DOHH2 (cell line): ENCODE results near the gene SAA1.

Experiments
- H3F3A ChIP-seq: fragments of 200-600 bp; sonication (generic), shearing (Covaris generic); 2 replicates; pipeline ENCODE4 v1.6.0; 2016; ENCODE audit warnings: antibody characterized with exemption, mild to moderate bottlenecking; ENCODE audit not compliant: control insufficient read depth, insufficient read depth
- H3K27ac ChIP-seq: fragments of 200-600 bp; sonication (generic); 2 replicates; pipeline ENCODE4 v1.5.1; 2014; ENCODE audit warnings: low read depth, mild to moderate bottlenecking, low read length, moderate library complexity
- H3K27me3 ChIP-seq: fragments of 200-600 bp; sonication (generic); 2 replicates; pipeline ENCODE4 v1.6.1; 2014; ENCODE audit warnings: mild to moderate bottlenecking, low read length, mixed read lengths; ENCODE audit not compliant: control insufficient read depth
- H3K36me3 ChIP-seq: fragments of 200-600 bp; sonication (generic); 2 replicates; pipeline ENCODE4 v1.6.1; 2014; ENCODE audit warnings: mild to moderate bottlenecking, low read length, moderate library complexity, mixed read lengths; ENCODE audit not compliant: control insufficient read depth
- H3K4me1 ChIP-seq: fragments of 200-600 bp; sonication (generic); 2 replicates; pipeline ENCODE4 v1.6.1; 2014; ENCODE audit warnings: mild to moderate bottlenecking, low read length, mixed read lengths; ENCODE audit not compliant: control insufficient read depth
- H3K4me2 ChIP-seq: fragments of 200-600 bp; sonication (generic); 2 replicates; pipeline ENCODE4 v1.6.0; 2014; ENCODE audit warnings: mild to moderate bottlenecking, low read length, moderate library complexity
- H3K4me3 ChIP-seq: fragments of 200-600 bp; sonication (generic); 2 replicates; pipeline ENCODE4 v1.5.1; 2014; ENCODE audit warnings: mild to moderate bottlenecking, low read length, mixed read lengths
- H3K79me2 ChIP-seq: fragments of 200-600 bp; sonication (generic); 2 replicates; pipeline ENCODE4 v1.6.1; 2014; ENCODE audit warnings: mild to moderate bottlenecking, low read length, mixed read lengths; ENCODE audit not compliant: control insufficient read depth
- H3K9me2 ChIP-seq: fragments of 200-600 bp; sonication (generic); replicated peaks from 2 replicates; pipeline ENCODE4 v1.6.1; 2014; ENCODE audit warnings: mild to moderate bottlenecking, low read length, mixed read lengths; ENCODE audit not compliant: control insufficient read depth
- H3K9me3 ChIP-seq: fragments of 200-600 bp; sonication (generic); 2 replicates; pipeline ENCODE4 v1.6.1; 2014; ENCODE audit warnings: antibody characterized with exemption, low read length, mixed read lengths; ENCODE audit not compliant: control insufficient read depth, insufficient read depth
- H4K20me1 ChIP-seq: fragments of 200-600 bp; sonication (generic); 2 replicates; pipeline ENCODE4 v1.6.0; 2014; ENCODE audit warnings: low read depth, mild to moderate bottlenecking, antibody characterized with exemption, low read length, moderate library complexity; ENCODE audit not compliant: control insufficient read depth, insufficient read depth
- EZH2phosphoT487 ChIP-seq: fragments of 200-600 bp; sonication (generic); IDR thresholded peaks from 2 replicates; pipeline ENCODE4 v1.6.1; 2017; ENCODE audit warnings: borderline replicate concordance, mild to moderate bottlenecking, antibody characterized with exemption, low read length, moderate library complexity, mixed read lengths
- TF ChIP-seq, protein P1 (sequence below): fragments of 200-600 bp; sonication (generic); IDR thresholded peaks from one replicate; pipeline ENCODE4 v1.5.1; 2014; ENCODE audit warnings: antibody characterized with exemption, mild to moderate bottlenecking, low read depth, low read length; ENCODE audit not compliant: poor library complexity, severe bottlenecking

SAA1 gene

DNA sequence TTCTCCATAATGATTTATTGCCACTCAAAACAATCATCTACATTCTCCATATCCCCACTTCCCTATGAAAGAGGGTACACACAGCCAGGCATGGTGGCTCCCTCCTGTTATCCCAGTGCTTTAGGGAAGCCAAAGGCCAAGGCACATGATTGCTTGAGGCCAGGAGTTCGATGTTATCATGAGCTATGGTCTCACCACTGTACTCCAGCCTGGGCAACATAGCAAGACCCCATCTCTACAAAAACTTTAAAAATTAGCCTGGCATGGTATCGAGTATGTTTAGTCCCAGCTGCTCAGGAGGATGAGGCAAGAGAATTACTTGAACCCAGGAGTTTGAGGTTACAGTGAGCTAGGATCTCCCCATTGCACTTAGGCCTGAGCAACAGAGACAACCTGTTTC lies 49.8 kb downstream of the SAA1 start:
- Histone ChIP-seq H3K4me1 (peaks cover 46% of the 10 kb centered on the region), H3K36me3 (peaks cover 59% of the 10 kb centered on the region), H3F3A (no peaks in the 10 kb centered on the region), H3K9me2 (no peaks in the 10 kb centered on the region), H3K4me2 (no peak overlapping the region), H3K27ac (no peak overlapping the region), H3K9me3 (no peaks in the 10 kb centered on the region), H4K20me1 (no peaks in the 10 kb centered on the region; the same call in none of the 2 replicates), H3K4me3 (no peak overlapping the region), H3K79me2 (peaks cover 81% of the 10 kb centered on the region), H3K27me3 (no peaks in the 10 kb centered on the region)
- no peak for TF ChIP-seq EZH2phosphoT487
- TF ChIP-seq, protein P1, sequence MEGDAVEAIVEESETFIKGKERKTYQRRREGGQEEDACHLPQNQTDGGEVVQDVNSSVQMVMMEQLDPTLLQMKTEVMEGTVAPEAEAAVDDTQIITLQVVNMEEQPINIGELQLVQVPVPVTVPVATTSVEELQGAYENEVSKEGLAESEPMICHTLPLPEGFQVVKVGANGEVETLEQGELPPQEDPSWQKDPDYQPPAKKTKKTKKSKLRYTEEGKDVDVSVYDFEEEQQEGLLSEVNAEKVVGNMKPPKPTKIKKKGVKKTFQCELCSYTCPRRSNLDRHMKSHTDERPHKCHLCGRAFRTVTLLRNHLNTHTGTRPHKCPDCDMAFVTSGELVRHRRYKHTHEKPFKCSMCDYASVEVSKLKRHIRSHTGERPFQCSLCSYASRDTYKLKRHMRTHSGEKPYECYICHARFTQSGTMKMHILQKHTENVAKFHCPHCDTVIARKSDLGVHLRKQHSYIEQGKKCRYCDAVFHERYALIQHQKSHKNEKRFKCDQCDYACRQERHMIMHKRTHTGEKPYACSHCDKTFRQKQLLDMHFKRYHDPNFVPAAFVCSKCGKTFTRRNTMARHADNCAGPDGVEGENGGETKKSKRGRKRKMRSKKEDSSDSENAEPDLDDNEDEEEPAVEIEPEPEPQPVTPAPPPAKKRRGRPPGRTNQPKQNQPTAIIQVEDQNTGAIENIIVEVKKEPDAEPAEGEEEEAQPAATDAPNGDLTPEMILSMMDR: no peak

- peaks cover 31% of the 10 kb centered on the region for H3K4me1 ChIP-seq
- no peak for TF ChIP-seq EZH2phosphoT487
- TF ChIP-seq, protein P1: no peak
- no peaks in the 10 kb centered on the region; the same call in none of the 2 replicates for H4K20me1 ChIP-seq
- H3K36me3 ChIP-seq: peaks cover 47% of the 10 kb centered on the region
- H3K27me3 ChIP-seq: no peaks in the 10 kb centered on the region
- peaks cover 86% of the 10 kb centered on the region for H3K79me2 ChIP-seq
- no peaks in the 10 kb centered on the region for H3K9me2 ChIP-seq
- H3K9me3 ChIP-seq: no peaks in the 10 kb centered on the region
- H3K27ac ChIP-seq: no peak overlapping the region
- no peak overlapping the region for H3K4me2 ChIP-seq
- no peak overlapping the region for H3K4me3 ChIP-seq
- H3F3A ChIP-seq: no peaks in the 10 kb centered on the region
These were observed 51.5 kb downstream of the SAA1 start for GRCh38 chr11:18317551-18317950.
